ENCODE results near the gene SLC2A6. TPM values are rescaled to one million over a fixed set of nuclear protein-coding genes. Genes with fewer than 3 reads are reported as not detected.
A peak's percentile ranks its signal among the peaks of the same experiment; 100 is the strongest.

The SLC2A6 gene
- total RNA-seq, 1 experiment from 2014 or later = 18.7 TPM

GRCh38 chr9:133457233-133457632, 21.7 kb downstream of the SLC2A6 start:
- Mint-ChIP-seq H3K36me3 (ENCODE audit: insufficient read depth in 1 of 3, low read depth in 3 of 3) (no peaks in the 10 kb centered on the region), H3K9me3 (no peaks in the 10 kb centered on the region; a peak in 1 of 5 replicates), H3K4me3 (no peak overlapping the region), H3K27ac (no peak overlapping the region), H3K27me3 (ENCODE audit: low read depth) (peaks cover 8% of the 10 kb centered on the region), H3K4me1 (peaks cover 16 to 22% of the 10 kb centered on the region in 2 experiments)
- Histone ChIP-seq H3K23me2 (ENCODE audit: insufficient read length, low read depth, low read length, poor library complexity, severe bottlenecking) (peaks cover 13% of the 10 kb centered on the region), H3K18ac (ENCODE audit: insufficient read length, low read depth, low read length) (no peak overlapping the region), H2BK5ac (ENCODE audit: insufficient read length, low read length) (no peak overlapping the region), H4K20me1 (ENCODE audit: control insufficient read depth, insufficient read depth, insufficient read length) (no peaks in the 10 kb centered on the region), H2BK15ac (ENCODE audit: low read depth, low read length) (no peak overlapping the region), H2AFZ (ENCODE audit: low read length) (no peak overlapping the region), H3K4ac (ENCODE audit: low read depth, low read length) (no peak overlapping the region), H2AK5ac (ENCODE audit: insufficient read length, low read length) (no peak overlapping the region), H4K8ac (replicated peaks; ENCODE audit: insufficient read length, low read depth, low read length) (no peak overlapping the region), H2BK120ac (ENCODE audit: low read depth, low read length, poor library complexity, severe bottlenecking) (no peak overlapping the region), H3T11ph (ENCODE audit: low read length) (no peak overlapping the region), H4K5ac (ENCODE audit: insufficient read length, low read depth, low read length) (no peak overlapping the region), H3K14ac (ENCODE audit: insufficient read depth, low read length) (no peak overlapping the region), H3K27me3 (ENCODE audit: insufficient read depth, low read length) (no peaks in the 10 kb centered on the region), H3K4me1 (ENCODE audit: insufficient read depth, low read length) (peaks cover 7% of the 10 kb centered on the region; the same call in 1 of the 2 replicates), H3K4me2 (ENCODE audit: insufficient read depth, insufficient read length, low read length) (no peak overlapping the region), H3K56ac (ENCODE audit: insufficient read length, low read depth, low read length) (no peak overlapping the region), H3K9ac (ENCODE audit: extremely low read depth, insufficient read length, low read length) (no peak overlapping the region), H3K79me1 (ENCODE audit: insufficient read depth, low read depth, low read length, poor library complexity, severe bottlenecking) (no peaks in the 10 kb centered on the region), H3K79me2 (ENCODE audit: insufficient read depth, low read length) (no peaks in the 10 kb centered on the region), H3K9me3 (ENCODE audit: control insufficient read depth, low read depth, low read length) (no peaks in the 10 kb centered on the region), H2BK20ac (ENCODE audit: low read depth, low read length, poor library complexity, severe bottlenecking) (no peak overlapping the region), H3K27ac (ENCODE audit: insufficient read length, low read depth, low read length) (no peak overlapping the region), H2BK12ac (ENCODE audit: insufficient read length, low read depth, low read length) (no peak overlapping the region), H3K23ac (ENCODE audit: insufficient read length, low read depth, low read length) (no peak overlapping the region), H4K91ac (ENCODE audit: insufficient read length, low read depth, low read length) (no peak overlapping the region)
- TF ChIP-seq CTCF (conservative IDR thresholded peaks at IDR 0.05) = no peak
- no CpG with 5 or more reads among the region's 13 CpGs for WGBS (ENCODE audit: extremely low coverage, insufficient read length, low lambda C conversion rate)
- peak; percentile 69 for DNase-seq
